Retinal pigment epithelial cell (primary cell): ENCODE measurements around the gene HIPK2.

Experiments used
- DNase-seq: peaks from one replicate; pipeline ENCODE4 v3.0.0-alpha.2; 2010; ENCODE audit warnings: low read depth
- H3K4me3 ChIP-seq: 2 replicates; pipeline ENCODE4 v1.5.1; 2011; ENCODE audit warnings: mild to moderate bottlenecking, low read length, control low read depth, moderate library complexity
- TF ChIP-seq, protein P1 (sequence below): conservative IDR thresholded peaks from 2 replicates; pipeline ENCODE4 v1.5.1; 2011; ENCODE audit warnings: low read depth, low read length, control low read depth, inconsistent platforms

HIPK2 gene

DNA sequence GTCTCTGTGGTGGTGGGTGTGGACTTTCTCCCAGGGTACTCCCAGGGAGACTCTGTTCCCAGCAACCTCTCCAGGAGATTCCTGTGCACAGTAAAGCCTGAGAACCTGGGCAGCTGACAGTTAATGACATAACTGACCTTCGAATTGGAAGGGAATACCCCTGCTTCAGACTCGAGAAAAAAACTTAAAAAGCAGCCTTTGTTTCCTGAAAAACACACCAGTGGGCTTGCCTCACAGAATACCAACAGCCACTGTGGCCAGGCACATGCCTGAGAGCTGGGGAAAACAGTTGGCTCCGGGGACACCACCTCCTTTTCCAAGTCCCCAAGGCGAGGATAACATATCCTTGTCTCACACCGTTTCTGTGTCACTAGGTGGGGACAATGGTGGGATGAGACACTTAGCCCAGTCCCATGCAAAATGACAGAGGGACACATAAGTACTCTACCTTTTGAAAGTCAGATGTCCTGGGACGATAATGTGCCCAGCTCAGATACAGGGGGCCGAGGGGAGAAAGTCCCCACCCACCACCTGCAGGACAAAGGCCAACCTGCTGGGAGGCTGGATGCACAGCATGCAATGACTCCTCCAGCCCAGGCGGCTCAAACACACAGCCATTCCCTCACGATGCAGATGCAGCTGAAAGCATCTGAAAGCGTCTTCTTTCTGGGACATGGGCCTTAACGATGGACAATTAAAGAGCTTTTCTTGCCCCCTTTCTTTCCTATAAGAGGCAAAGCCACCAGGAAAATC, 65.6 kb downstream of the HIPK2 start:
- H3K4me3 ChIP-seq: no peak overlapping the region
- TF ChIP-seq, protein P1, sequence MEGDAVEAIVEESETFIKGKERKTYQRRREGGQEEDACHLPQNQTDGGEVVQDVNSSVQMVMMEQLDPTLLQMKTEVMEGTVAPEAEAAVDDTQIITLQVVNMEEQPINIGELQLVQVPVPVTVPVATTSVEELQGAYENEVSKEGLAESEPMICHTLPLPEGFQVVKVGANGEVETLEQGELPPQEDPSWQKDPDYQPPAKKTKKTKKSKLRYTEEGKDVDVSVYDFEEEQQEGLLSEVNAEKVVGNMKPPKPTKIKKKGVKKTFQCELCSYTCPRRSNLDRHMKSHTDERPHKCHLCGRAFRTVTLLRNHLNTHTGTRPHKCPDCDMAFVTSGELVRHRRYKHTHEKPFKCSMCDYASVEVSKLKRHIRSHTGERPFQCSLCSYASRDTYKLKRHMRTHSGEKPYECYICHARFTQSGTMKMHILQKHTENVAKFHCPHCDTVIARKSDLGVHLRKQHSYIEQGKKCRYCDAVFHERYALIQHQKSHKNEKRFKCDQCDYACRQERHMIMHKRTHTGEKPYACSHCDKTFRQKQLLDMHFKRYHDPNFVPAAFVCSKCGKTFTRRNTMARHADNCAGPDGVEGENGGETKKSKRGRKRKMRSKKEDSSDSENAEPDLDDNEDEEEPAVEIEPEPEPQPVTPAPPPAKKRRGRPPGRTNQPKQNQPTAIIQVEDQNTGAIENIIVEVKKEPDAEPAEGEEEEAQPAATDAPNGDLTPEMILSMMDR: no peak
- DNase-seq: no peak

DNA sequence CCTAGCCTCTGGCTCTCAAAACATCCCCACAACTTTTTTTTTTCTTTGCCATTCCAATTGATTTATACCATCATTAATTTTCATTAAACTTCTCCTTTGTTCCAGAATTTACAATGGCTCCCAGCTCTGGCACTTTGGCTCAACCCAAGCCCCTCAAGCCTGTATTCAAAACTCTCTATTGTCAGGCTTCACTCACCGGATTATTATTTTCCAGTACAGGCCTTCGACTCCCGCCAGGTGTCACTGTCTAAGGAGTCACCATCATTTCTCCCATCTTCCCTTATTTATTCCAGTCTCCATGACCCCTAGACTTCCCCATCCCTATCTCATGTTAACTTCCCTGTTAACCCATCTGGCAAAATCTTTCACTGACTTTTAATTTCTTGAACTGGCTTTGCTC, 67.8 kb downstream of the HIPK2 start:
- TF ChIP-seq, protein P1: no peak
- H3K4me3 ChIP-seq: no peak overlapping the region
- DNase-seq: no peak

DNA sequence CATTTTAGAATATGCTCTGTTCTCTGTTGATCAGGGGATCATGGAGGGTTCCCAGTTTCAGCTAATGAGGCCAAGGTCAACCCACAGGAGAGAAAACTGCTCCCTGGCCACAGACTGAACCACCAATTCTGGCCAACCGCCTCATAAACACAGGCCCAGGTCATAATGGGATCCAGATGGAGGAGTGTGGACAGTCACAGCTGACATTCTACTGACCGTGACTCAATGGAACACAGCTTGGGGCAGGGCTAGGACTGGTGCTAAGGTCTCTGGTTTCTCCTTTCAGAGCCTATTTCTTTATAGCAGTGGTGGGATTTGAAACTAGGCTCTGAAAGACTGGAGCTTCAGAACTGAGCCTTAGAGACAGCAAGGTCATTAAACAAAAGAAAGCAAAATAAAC, 68.3 kb downstream of the HIPK2 start:
- no peak overlapping the region for H3K4me3 ChIP-seq
- TF ChIP-seq, protein P1: no peak
- DNase-seq: no peak

DNA sequence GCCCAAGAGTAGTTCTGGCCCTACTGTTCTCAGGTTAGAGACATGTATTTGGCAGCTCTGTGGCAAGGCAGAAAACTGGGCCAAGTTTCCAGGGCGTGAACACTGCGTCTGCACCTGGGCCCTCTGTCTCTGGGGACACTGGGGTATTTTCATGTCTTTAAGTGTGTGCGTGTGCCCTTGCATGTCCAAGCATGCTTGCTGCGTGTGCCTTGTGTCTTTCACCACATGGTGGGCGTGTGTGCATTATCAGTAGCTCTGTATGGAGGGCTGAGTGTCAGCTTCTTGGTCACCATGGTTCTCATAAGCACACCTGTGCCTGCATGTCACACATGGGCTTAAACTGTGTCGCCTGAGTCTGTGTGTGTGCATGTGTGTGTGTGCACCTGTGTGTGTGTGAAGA, 69.3 kb downstream of the HIPK2 start:
- no peak overlapping the region for H3K4me3 ChIP-seq
- TF ChIP-seq, protein P1: no peak
- DNase-seq: no peak

DNA sequence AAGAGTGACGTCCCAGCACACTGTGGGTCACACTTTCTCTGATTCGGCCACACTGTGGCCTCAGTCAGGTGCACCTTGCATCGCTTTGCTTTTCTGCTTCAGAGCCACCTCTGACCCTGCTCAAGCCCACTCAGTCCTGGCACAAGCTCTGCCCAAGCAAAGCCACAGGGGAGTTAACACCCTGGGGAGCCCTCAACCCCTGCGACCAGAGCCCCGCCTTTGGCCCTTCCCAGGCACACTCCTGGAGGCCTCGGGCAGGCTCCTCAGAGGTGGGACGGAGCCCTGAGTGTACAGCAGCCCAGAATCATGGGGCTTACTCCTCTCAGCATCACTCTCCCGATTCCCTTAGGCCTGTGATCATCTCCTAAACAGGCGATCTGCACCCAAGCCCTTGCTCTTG, 71.0 kb downstream of the HIPK2 start:
- TF ChIP-seq, protein P1: no peak
- DNase-seq: no peak
- no peak overlapping the region for H3K4me3 ChIP-seq

DNA sequence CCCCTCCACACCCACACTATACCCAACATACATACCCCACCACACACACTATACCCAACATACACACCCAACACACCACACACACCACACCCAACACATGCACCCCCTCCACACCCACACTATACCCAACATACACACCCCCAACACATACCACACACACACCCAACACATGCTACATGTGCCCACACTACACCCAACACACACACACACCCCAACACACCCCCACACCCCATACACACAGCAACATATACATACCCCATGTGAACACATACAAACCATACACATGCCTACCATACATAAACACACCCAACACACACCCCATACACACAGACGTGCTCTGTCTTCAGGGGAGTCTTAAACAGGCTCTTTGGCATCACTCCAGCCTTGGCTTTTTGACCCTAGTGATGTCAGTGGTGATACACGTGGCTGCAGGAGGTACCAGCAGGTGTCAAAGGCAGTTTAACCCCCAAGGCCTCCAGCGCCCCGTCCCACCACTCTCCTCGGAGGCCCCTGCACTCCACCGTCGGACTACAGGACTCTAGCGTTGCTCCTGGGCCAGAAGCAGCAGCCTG, 73.4 kb downstream of the HIPK2 start:
- H3K4me3 ChIP-seq: no peak overlapping the region
- TF ChIP-seq, protein P1: no peak
- no peak for DNase-seq
